Measurements from ENCODE around the gene C10orf71. TPM values are rescaled to one million over a fixed set of nuclear protein-coding genes. Genes with fewer than 3 reads are reported as not detected.

The C10orf71 gene
- total RNA-seq, 1 experiment from 2014 or later, result not detected

DNA sequence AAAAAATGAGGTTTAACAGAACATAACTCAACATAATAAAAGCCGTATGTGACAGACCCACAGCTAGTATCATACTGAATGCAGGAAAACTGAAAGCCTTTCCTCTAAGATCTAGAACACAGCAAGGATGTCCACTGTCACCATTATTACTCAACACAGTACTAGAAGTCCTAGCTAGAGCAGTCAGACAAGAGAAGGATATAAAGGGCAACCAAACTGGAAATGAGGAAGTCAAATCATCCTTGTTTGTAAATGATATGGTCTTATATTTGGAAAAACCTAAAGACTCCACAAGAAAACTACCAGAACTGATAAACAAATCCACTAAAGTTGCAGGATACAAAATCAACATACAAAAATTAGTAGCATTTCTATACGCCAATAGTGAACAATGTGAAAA, 45.9 kb downstream of the C10orf71 start:
- Histone ChIP-seq H3K4me1 (no peaks in the 10 kb centered on the region), H3K9me3 (0 out of 2 replicates have a peak, but pooled peaks cover 3% of the 10 kb centered on the region), H3K36me3 (ENCODE audit: control insufficient read depth, insufficient read depth, low read length) (no peaks in the 10 kb centered on the region), H3K4me3 (ENCODE audit: low read depth, low read length) (no peak overlapping the region), H3K27me3 (replicated peaks; ENCODE audit: control insufficient read depth, insufficient read depth, low read length) (no peaks in the 10 kb centered on the region; the same call in 1 of the 2 replicates)
- intact Hi-C loops (cut with micrococcal nuclease; ENCODE audit: unreplicated experiment), result no loop called here
- H3K9me3 Mint-ChIP-seq (ENCODE audit: unreplicated experiment), result no peaks in the 10 kb centered on the region
- peaks cover 26% of the 10 kb centered on the region for H3K27me3 Mint-ChIP-seq (ENCODE audit: insufficient read depth, unreplicated experiment)
- TF ChIP-seq, protein P1, sequence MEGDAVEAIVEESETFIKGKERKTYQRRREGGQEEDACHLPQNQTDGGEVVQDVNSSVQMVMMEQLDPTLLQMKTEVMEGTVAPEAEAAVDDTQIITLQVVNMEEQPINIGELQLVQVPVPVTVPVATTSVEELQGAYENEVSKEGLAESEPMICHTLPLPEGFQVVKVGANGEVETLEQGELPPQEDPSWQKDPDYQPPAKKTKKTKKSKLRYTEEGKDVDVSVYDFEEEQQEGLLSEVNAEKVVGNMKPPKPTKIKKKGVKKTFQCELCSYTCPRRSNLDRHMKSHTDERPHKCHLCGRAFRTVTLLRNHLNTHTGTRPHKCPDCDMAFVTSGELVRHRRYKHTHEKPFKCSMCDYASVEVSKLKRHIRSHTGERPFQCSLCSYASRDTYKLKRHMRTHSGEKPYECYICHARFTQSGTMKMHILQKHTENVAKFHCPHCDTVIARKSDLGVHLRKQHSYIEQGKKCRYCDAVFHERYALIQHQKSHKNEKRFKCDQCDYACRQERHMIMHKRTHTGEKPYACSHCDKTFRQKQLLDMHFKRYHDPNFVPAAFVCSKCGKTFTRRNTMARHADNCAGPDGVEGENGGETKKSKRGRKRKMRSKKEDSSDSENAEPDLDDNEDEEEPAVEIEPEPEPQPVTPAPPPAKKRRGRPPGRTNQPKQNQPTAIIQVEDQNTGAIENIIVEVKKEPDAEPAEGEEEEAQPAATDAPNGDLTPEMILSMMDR (IDR thresholded peaks at IDR 0.05; ENCODE audit: insufficient read depth in 1 of 2, low read depth in 1 of 2, low read length in 1 of 2, severe bottlenecking in 1 of 2, unreplicated experiment in 1 of 2), result no peak
- ChIA-PET POLR2A (no interaction called here), CTCF (no interaction called here)
- H3K27ac Mint-ChIP-seq (ENCODE audit: unreplicated experiment), result no peak overlapping the region
- no TSS peak for BruUV-seq (replicated peaks)
- no peaks in the 10 kb centered on the region for H3K36me3 Mint-ChIP-seq (ENCODE audit: insufficient read depth, unreplicated experiment)
- DNase-seq, result no peak
- H3K4me3 Mint-ChIP-seq (ENCODE audit: unreplicated experiment), result no peak overlapping the region
- no peaks in the 10 kb centered on the region for H3K4me1 Mint-ChIP-seq (ENCODE audit: low read depth, unreplicated experiment)

DNA sequence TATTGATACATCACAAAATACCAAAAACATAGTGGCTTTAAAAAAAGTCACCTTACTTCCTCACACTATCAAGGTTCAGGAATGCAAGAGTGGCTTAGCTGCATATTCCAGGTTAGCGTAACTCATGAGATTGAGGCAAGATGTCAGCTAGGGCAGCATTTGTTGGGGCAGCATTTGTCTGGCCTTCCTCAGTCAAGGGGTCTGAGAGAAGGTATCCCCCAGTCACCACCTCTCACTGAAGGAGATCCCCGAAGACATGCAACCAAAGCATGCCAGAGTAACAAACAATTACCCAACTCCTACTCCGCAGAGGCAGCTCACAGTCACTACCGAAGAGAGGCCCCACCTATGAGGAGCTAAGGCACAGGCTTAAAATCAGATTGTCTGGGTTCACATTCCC, 48.4 kb downstream of the C10orf71 start:
- intact Hi-C loops (cut with micrococcal nuclease; ENCODE audit: unreplicated experiment), result no loop called here
- POLR2A ChIA-PET, result no interaction called here
- TF ChIP-seq, protein P1 (IDR thresholded peaks at IDR 0.05; ENCODE audit: insufficient read depth in 1 of 2, low read depth in 1 of 2, low read length in 1 of 2, severe bottlenecking in 1 of 2, unreplicated experiment in 1 of 2), result no peak
- H3K4me3 ChIP-seq (ENCODE audit: low read depth, low read length), result no peak overlapping the region
- no peak for DNase-seq
- no peaks in the 10 kb centered on the region for H3K9me3 ChIP-seq
- no TSS peak for BruUV-seq (replicated peaks)
- H3K27ac Mint-ChIP-seq (ENCODE audit: unreplicated experiment), result no peak overlapping the region
- no peaks in the 10 kb centered on the region for H3K36me3 Mint-ChIP-seq (ENCODE audit: insufficient read depth, unreplicated experiment)
- CTCF ChIA-PET, result no interaction called here
- no peaks in the 10 kb centered on the region for H3K9me3 Mint-ChIP-seq (ENCODE audit: unreplicated experiment)
- no peaks in the 10 kb centered on the region; the same call in 1 of the 2 replicates for H3K27me3 ChIP-seq (replicated peaks; ENCODE audit: control insufficient read depth, insufficient read depth, low read length)
- H3K4me1 Mint-ChIP-seq (ENCODE audit: low read depth, unreplicated experiment), result no peaks in the 10 kb centered on the region
- H3K27me3 Mint-ChIP-seq (ENCODE audit: insufficient read depth, unreplicated experiment), result peaks cover 22% of the 10 kb centered on the region
- H3K4me3 Mint-ChIP-seq (ENCODE audit: unreplicated experiment), result no peak overlapping the region
- no peaks in the 10 kb centered on the region for H3K36me3 ChIP-seq (ENCODE audit: control insufficient read depth, insufficient read depth, low read length)
- H3K4me1 ChIP-seq, result no peaks in the 10 kb centered on the region

DNA sequence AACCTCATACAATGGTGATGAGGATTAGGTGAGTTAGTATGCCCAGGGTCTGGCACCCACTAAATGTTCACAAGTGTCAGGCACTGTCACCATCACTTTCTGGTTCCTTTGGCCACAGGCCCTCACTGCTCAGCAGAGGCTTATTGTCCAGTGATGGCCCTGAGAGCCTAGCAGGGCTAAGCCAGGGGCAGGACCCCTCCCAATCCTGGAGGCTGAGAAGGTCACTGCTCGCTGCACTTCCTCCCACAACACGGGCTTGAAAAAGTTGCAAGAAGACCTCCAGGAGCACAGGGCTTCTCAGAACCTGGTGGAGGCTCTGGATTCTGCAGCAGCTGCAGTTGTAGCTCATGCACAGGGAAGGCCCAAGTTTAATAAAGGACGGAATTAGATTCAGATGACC, 48.9 kb downstream of the C10orf71 start:
- no peaks in the 10 kb centered on the region for H3K9me3 Mint-ChIP-seq (ENCODE audit: unreplicated experiment)
- BruUV-seq (replicated peaks), result no TSS peak
- no peaks in the 10 kb centered on the region for H3K36me3 ChIP-seq (ENCODE audit: control insufficient read depth, insufficient read depth, low read length)
- ChIA-PET CTCF (no interaction called here), POLR2A (no interaction called here)
- H3K9me3 ChIP-seq, result no peaks in the 10 kb centered on the region
- TF ChIP-seq, protein P1 (IDR thresholded peaks at IDR 0.05; ENCODE audit: insufficient read depth in 1 of 2, low read depth in 1 of 2, low read length in 1 of 2, severe bottlenecking in 1 of 2, unreplicated experiment in 1 of 2), result no peak
- H3K36me3 Mint-ChIP-seq (ENCODE audit: insufficient read depth, unreplicated experiment), result no peaks in the 10 kb centered on the region
- H3K4me1 ChIP-seq, result no peaks in the 10 kb centered on the region
- H3K27me3 Mint-ChIP-seq (ENCODE audit: insufficient read depth, unreplicated experiment), result peaks cover 22% of the 10 kb centered on the region
- no peak for DNase-seq
- intact Hi-C loops (cut with micrococcal nuclease; ENCODE audit: unreplicated experiment), result no loop called here
- H3K27me3 ChIP-seq (replicated peaks; ENCODE audit: control insufficient read depth, insufficient read depth, low read length), result no peaks in the 10 kb centered on the region; the same call in 1 of the 2 replicates
- no peaks in the 10 kb centered on the region for H3K4me1 Mint-ChIP-seq (ENCODE audit: low read depth, unreplicated experiment)
- H3K27ac Mint-ChIP-seq (ENCODE audit: unreplicated experiment), result no peak overlapping the region
- no peak overlapping the region for H3K4me3 ChIP-seq (ENCODE audit: low read depth, low read length)
- H3K4me3 Mint-ChIP-seq (ENCODE audit: unreplicated experiment), result no peak overlapping the region

All from Caco-2 (cell line).